Lung (tissue), 12 donors: Measurements from ENCODE around the gene RBM6. TPM values are rescaled to one million over a fixed set of nuclear protein-coding genes. Genes with fewer than 3 reads are reported as not detected.
A peak's percentile ranks its signal among the peaks of the same experiment; 100 is the strongest.

ENCODE experiments used
- ATAC-seq: fragments of 200-7000 bp; cut with Tn5 transposase; one replicate; pipeline ENCODE4 v1.9.1; 2020; ENCODE audit warnings: moderate number of reproducible peaks; ENCODE audit not compliant: insufficient read depth, low FRiP score
- DNase-seq, 3 donors: peaks; one replicate each; pipeline ENCODE4 v3.0.0-alpha.2; 2013 to 2017
- H3K27ac ChIP-seq, 2 donors: one replicate each; pipeline ENCODE4 v1.5.1; 2013; ENCODE audit warnings: mild to moderate bottlenecking in 2 of 2, moderate library complexity in 2 of 2, control low read depth in 1 of 2, inconsistent platforms in 1 of 2, low read depth in 1 of 2, low read length in 1 of 2
- H3K27me3 ChIP-seq, 3 donors: one replicate each; pipeline ENCODE4 v1.5.1; 2013; ENCODE audit warnings: low read length in 2 of 3; ENCODE audit not compliant: control insufficient read depth in 3 of 3, insufficient read depth in 3 of 3
- H3K36me3 ChIP-seq, 4 donors: one replicate each; pipeline ENCODE4 v1.5.1; 2013; ENCODE audit warnings: low read length in 4 of 4, mild to moderate bottlenecking in 1 of 4, moderate library complexity in 1 of 4; ENCODE audit not compliant: control insufficient read depth in 4 of 4, insufficient read depth in 4 of 4
- H3K4me1 ChIP-seq, 5 donors: one replicate each; pipeline ENCODE4 v1.5.1; 2013; ENCODE audit warnings: low read length in 5 of 5, mild to moderate bottlenecking in 2 of 5, moderate library complexity in 1 of 5; ENCODE audit not compliant: control insufficient read depth in 5 of 5, insufficient read depth in 5 of 5
- H3K4me3 ChIP-seq: one replicate; pipeline ENCODE4 v1.5.1; 2013; ENCODE audit warnings: mild to moderate bottlenecking, control low read depth, moderate library complexity
- H3K9ac ChIP-seq, 2 donors: one replicate each; pipeline ENCODE4 v1.5.1; 2013; ENCODE audit warnings: low read length in 2 of 2, control low read depth in 1 of 2; ENCODE audit not compliant: insufficient read depth in 1 of 2
- H3K9me3 ChIP-seq, 4 donors: one replicate each; pipeline ENCODE4 v1.5.1; 2013; ENCODE audit warnings: low read length in 3 of 4, mild to moderate bottlenecking in 1 of 4, moderate library complexity in 1 of 4; ENCODE audit not compliant: control insufficient read depth in 4 of 4, insufficient read depth in 3 of 4
- WGBS, 2 donors: extraction: QIAGEN DNeasy Blood & Tissue Kit; methylation state at CpG; one replicate each; pipeline ENCODE4 v1.1.7; 2013; 5-methylcytosine and 5-hydroxymethylcytosine counted together
- polyA plus RNA-seq, 2 donors: library from polyadenylated mRNA; stranded (reverse); fragments of 200-250 nt; gene quantifications; one replicate each; pipeline ENCODE4 v1.2.1, GENCODE V29; 2013
- total RNA-seq, 2 donors: library from RNA; depleted of rRNA in 1 of 2; stranded (reverse); fragments of >200 nt in 1 of 2; gene quantifications; one replicate each; pipeline ENCODE4 v1.2.1, GENCODE V29; 2014 to 2021
- TF ChIP-seq, protein P1 (sequence below): IDR thresholded peaks from 2 replicates; pipeline ENCODE4 v1.5.1; 2012; ENCODE audit warnings: mild to moderate bottlenecking; ENCODE audit errors: control extremely low read depth, extremely low read depth
- donor health status: control.
- donor health status: control.
- donor health status: Bipolar disorder and iron deficiency.
- donor health status: healthy.
- donor health status: DM: yes; HTN: yes; CAD: no.

Gene RBM6
- total and polyA plus RNA-seq, 4 donors = 42.1 to 126 (median 79.7) TPM

DNA sequence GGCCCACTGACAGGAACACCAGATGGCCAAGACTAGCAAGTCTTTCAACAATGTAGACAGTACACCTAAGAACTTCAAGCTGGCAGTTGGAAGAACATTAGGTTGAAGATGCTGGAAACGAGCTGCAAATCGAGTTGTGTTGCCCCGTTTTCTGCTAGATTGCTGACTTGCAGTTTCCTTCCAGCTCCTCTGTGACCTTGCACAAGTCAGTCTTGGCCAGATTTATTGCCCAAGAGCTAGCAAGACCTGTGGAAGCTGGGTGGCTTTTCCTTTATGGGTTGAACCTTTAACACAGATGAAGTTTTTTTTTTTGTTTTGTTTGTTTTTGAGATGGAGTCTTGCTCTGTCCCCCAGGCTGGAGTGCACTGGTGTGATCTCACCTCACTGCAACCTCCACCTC is 2.9 kb upstream of the RBM6 start:
- TF ChIP-seq, protein P1, sequence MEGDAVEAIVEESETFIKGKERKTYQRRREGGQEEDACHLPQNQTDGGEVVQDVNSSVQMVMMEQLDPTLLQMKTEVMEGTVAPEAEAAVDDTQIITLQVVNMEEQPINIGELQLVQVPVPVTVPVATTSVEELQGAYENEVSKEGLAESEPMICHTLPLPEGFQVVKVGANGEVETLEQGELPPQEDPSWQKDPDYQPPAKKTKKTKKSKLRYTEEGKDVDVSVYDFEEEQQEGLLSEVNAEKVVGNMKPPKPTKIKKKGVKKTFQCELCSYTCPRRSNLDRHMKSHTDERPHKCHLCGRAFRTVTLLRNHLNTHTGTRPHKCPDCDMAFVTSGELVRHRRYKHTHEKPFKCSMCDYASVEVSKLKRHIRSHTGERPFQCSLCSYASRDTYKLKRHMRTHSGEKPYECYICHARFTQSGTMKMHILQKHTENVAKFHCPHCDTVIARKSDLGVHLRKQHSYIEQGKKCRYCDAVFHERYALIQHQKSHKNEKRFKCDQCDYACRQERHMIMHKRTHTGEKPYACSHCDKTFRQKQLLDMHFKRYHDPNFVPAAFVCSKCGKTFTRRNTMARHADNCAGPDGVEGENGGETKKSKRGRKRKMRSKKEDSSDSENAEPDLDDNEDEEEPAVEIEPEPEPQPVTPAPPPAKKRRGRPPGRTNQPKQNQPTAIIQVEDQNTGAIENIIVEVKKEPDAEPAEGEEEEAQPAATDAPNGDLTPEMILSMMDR = no peak
- no peak for DNase-seq
- H3K36me3 ChIP-seq = no peaks in the 10 kb centered on the region
- no peaks in the 10 kb centered on the region for H3K9me3 ChIP-seq
- 28 to 42% methylated on average over 3 of the region's 3 CpGs for WGBS, 2 donors
- H3K4me3 ChIP-seq = no peak overlapping the region
- H3K27me3 ChIP-seq = no peaks in the 10 kb centered on the region
- no peak overlapping the region for H3K9ac ChIP-seq
- no peak overlapping the region for H3K27ac ChIP-seq
- peaks cover 0 to 8% (median 2%) of the 10 kb centered on the region in 5 donors for H3K4me1 ChIP-seq
- ATAC-seq = no peak

DNA sequence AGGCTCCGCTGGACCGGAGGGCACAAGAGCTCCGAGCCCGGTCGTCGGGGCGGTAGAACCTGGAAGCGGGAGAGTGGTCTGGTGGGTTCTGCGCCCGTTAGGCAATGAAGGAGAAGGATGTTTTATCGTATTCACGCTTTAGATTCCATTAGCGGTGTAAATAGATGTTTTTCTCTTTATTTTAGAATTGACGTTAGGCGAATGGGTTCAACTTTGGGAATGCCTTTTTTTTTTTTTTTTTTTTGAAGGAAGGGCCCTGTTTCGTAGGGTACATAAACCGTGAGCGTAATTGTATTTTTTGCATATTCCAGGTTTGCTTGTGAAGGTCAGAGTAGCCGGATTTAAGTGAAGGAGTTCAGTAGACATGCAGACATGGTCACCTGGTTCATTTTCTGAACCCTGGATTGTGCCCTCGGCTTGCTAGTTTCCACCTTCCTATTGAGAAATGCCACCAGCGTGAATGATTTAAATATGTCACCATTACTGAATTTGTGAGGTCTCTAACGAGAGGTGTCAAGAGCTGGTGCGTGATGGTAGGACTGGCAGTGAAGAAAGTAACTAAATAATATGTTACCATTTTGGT is 808 bp downstream of the RBM6 start:
- Histone ChIP-seq H3K9ac (peak overlapping the region; percentile 82 to 83), H3K4me3 (peak overlapping the region; percentile 68), H3K36me3 (peaks cover 0 to 4% (median under 1%) of the 10 kb centered on the region in 4 donors), H3K27me3 (no peaks in the 10 kb centered on the region), H3K9me3 (no peaks in the 10 kb centered on the region), H3K4me1 (peaks cover 0 to 8% (median 3%) of the 10 kb centered on the region in 5 donors), H3K27ac (peak overlapping the region; percentile 93 to 95)
- no peak for DNase-seq
- 6 to 7% methylated on average over 23 of the region's 23 CpGs for WGBS, 2 donors
- TF ChIP-seq, protein P1 = no peak
- ATAC-seq = peak; percentile 1

- H3K4me3 ChIP-seq = no peak overlapping the region
- no peaks in the 10 kb centered on the region for H3K27me3 ChIP-seq
- TF ChIP-seq, protein P1 = no peak
- H3K9me3 ChIP-seq = no peaks in the 10 kb centered on the region
- peaks cover 0 to 8% (median under 1%) of the 10 kb centered on the region in 4 donors for H3K36me3 ChIP-seq
- 73 to 83% methylated on average over 2 of the region's 2 CpGs for WGBS, 2 donors
- ATAC-seq (no peak), DNase-seq (no peak)
- H3K4me1 ChIP-seq = peaks cover 0 to 8% (median 4%) of the 10 kb centered on the region in 5 donors
- no peak overlapping the region for H3K27ac ChIP-seq
- H3K9ac ChIP-seq = no peak overlapping the region
Observed at GRCh38 chr3:49942651-49943050, 2.7 kb downstream of the RBM6 start.

DNA sequence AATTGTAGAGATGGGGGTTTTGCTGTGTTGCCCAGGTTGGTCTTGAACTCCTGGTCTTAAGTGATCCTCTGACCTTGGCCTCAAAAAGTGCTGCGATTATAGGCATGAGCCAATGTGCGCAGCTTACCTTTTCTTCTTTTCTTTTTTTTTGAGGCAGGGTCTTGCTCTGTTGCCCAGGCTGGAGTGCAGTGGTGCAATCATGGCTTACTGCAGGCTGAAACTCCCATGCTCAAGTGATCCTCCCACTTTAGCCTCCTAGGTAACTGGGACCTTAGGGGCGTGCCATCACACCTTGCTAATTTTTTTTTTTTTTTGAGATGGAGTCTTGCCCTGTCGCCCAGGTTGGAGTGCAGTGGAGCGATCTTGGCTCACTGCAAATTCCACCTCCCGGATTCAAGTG is 13.0 kb downstream of the RBM6 start:
- H3K9ac ChIP-seq = no peak overlapping the region
- no peak overlapping the region for H3K27ac ChIP-seq
- no peak for DNase-seq
- ATAC-seq = no peak
- no peaks in the 10 kb centered on the region for H3K36me3 ChIP-seq
- H3K4me1 ChIP-seq = peaks cover 0 to 11% (median 0%) of the 10 kb centered on the region in 5 donors
- H3K9me3 ChIP-seq = no peaks in the 10 kb centered on the region
- TF ChIP-seq, protein P1 = no peak
- 91 to 97% methylated on average over 6 of the region's 6 CpGs for WGBS, 2 donors
- H3K27me3 ChIP-seq = no peaks in the 10 kb centered on the region
- H3K4me3 ChIP-seq = no peak overlapping the region
